Liver (tissue), 9 donors: Measurements from ENCODE around the gene FRMD5. TPM values are rescaled to one million over a fixed set of nuclear protein-coding genes. Genes with fewer than 3 reads are reported as not detected.

Experiments
- DNase-seq: peaks from one replicate; pipeline ENCODE4 v3.0.0-alpha.2; 2017; ENCODE audit warnings: low spot score
- H3K27ac ChIP-seq, 2 donors: one replicate each; pipeline ENCODE4 v1.7.0; 2013; ENCODE audit warnings: inconsistent platforms in 2 of 2, low read length in 2 of 2, control low read depth in 1 of 2, low read depth in 1 of 2, mild to moderate bottlenecking in 1 of 2
- H3K27me3 ChIP-seq, 4 donors: one replicate each; pipeline versions ENCODE4 v1.6.1 to v1.7.0; 2013; ENCODE audit warnings: low read length in 3 of 4, inconsistent platforms in 1 of 4, mild to moderate bottlenecking in 1 of 4, moderate library complexity in 1 of 4; ENCODE audit not compliant: control insufficient read depth in 4 of 4, insufficient read depth in 4 of 4
- H3K36me3 ChIP-seq, 4 donors: one replicate each; pipeline versions ENCODE4 v1.6.1 to v1.7.0; 2013; ENCODE audit warnings: low read length in 3 of 4, mild to moderate bottlenecking in 3 of 4, low read depth in 1 of 4, moderate library complexity in 1 of 4; ENCODE audit not compliant: control insufficient read depth in 4 of 4, insufficient read depth in 3 of 4
- H3K4me1 ChIP-seq, 4 donors: one replicate each; pipeline versions ENCODE4 v1.6.1 to v1.7.0; 2013; ENCODE audit warnings: low read length in 3 of 4, mild to moderate bottlenecking in 3 of 4, moderate library complexity in 1 of 4; ENCODE audit not compliant: control insufficient read depth in 4 of 4, insufficient read depth in 4 of 4
- H3K4me3 ChIP-seq, 3 donors: one replicate each; pipeline versions ENCODE4 v1.6.1 to v1.7.0; 2013; ENCODE audit warnings: low read length in 3 of 3, control low read depth in 1 of 3, low read depth in 1 of 3, mild to moderate bottlenecking in 1 of 3
- H3K9ac ChIP-seq, 2 donors: one replicate each; pipeline ENCODE4 v1.7.0; 2013; ENCODE audit warnings: low read length in 2 of 2, mild to moderate bottlenecking in 2 of 2, moderate library complexity in 2 of 2, control low read depth in 1 of 2, low read depth in 1 of 2
- H3K9me3 ChIP-seq, 4 donors: one replicate each; pipeline versions ENCODE4 v1.6.1 to v1.7.0; 2013; ENCODE audit warnings: low read length in 3 of 4; ENCODE audit not compliant: control insufficient read depth in 4 of 4
- EGR1 ChIP-seq, 2 donors: IDR thresholded peaks; 2 replicates each; pipeline ENCODE4 v1.6.1; 2016 to 2018; ENCODE audit warnings: antibody characterized with exemption in 2 of 2, low read depth in 2 of 2
- FOXA1 ChIP-seq: IDR thresholded peaks from 2 replicates; pipeline ENCODE4 v1.6.1; 2016; ENCODE audit warnings: antibody characterized with exemption
- FOXA2 ChIP-seq: IDR thresholded peaks from 2 replicates; pipeline ENCODE4 v1.6.1; 2016; ENCODE audit warnings: antibody characterized with exemption
- GABPA ChIP-seq, 2 donors: IDR thresholded peaks in 1 of 2; conservative IDR thresholded peaks in 1 of 2; 2 replicates each; pipeline ENCODE4 v1.6.1; 2016; ENCODE audit warnings: antibody characterized with exemption in 2 of 2, mild to moderate bottlenecking in 1 of 2, moderate library complexity in 1 of 2
- HNF4G ChIP-seq: IDR thresholded peaks from 2 replicates; pipeline ENCODE4 v1.6.1; 2016; ENCODE audit warnings: antibody characterized with exemption
- NR2F2 ChIP-seq: IDR thresholded peaks from 2 replicates; pipeline ENCODE4 v1.6.1; 2016; ENCODE audit warnings: antibody characterized with exemption
- RAD21 ChIP-seq, 2 donors: IDR thresholded peaks; 2 replicates each; pipeline ENCODE4 v1.6.1; 2016; ENCODE audit warnings: antibody characterized with exemption in 2 of 2, mild to moderate bottlenecking in 2 of 2
- RXRA ChIP-seq, 2 donors: IDR thresholded peaks; 2 replicates each; pipeline ENCODE4 v1.6.1; 2017 to 2018; ENCODE audit warnings: antibody characterized with exemption in 2 of 2, mild to moderate bottlenecking in 1 of 2
- SP1 ChIP-seq: IDR thresholded peaks from 2 replicates; pipeline ENCODE4 v1.6.1; 2018; ENCODE audit warnings: antibody characterized with exemption, mild to moderate bottlenecking
- YY1 ChIP-seq: IDR thresholded peaks from 2 replicates; pipeline ENCODE4 v1.6.1; 2016; ENCODE audit warnings: antibody characterized with exemption, mild to moderate bottlenecking
- WGBS: extraction: QIAGEN DNeasy Blood & Tissue Kit; methylation state at CpG from one replicate; pipeline ENCODE4 v1.1.7; 2013; 5-methylcytosine and 5-hydroxymethylcytosine counted together
- polyA plus RNA-seq, 2 donors: library from polyadenylated mRNA; stranded (reverse) in 1 of 2; unstranded in 1 of 2; fragments of 200-250 nt in 1 of 2; fragments of >200 nt in 1 of 2; fragmentation: Nextera tagmentation in 1 of 2; extraction: Ambion mirVana in 1 of 2; gene quantifications; one replicate each; pipeline versions ENCODE4 v1.2.1 to v1.2.3, GENCODE V29; 2013 to 2015
- total RNA-seq, 2 donors: library from RNA; depleted of rRNA; stranded (reverse); fragments of >200 nt; gene quantifications; one replicate each; pipeline ENCODE4 v1.2.3, GENCODE V29; 2014
- TF ChIP-seq, protein P1 (sequence below): IDR thresholded peaks from 2 replicates; pipeline ENCODE4 v1.6.1; 2016; ENCODE audit warnings: antibody characterized with exemption
- TF ChIP-seq, protein P2 (sequence below): IDR thresholded peaks from 2 replicates; pipeline ENCODE4 v1.6.1; 2016; ENCODE audit warnings: antibody characterized with exemption
- TF ChIP-seq, protein P3 (sequence below): IDR thresholded peaks from 2 replicates; pipeline ENCODE4 v1.6.1; 2016; ENCODE audit warnings: antibody characterized with exemption, mild to moderate bottlenecking
- TF ChIP-seq, protein P4 (sequence below): fragments of 150-350 bp; IDR thresholded peaks from 2 replicates; pipeline ENCODE4 v1.5.1; 2017; ENCODE audit warnings: improper control_type of control experiment, low read depth, low read length; ENCODE audit not compliant: missing input control
- TF ChIP-seq, protein P5 (sequence below): IDR thresholded peaks from 2 replicates; pipeline ENCODE4 v1.6.1; 2016; ENCODE audit warnings: antibody characterized with exemption
- donor health status: healthy.
- donor health status: healthy.
- donor health status: healthy.
- donor health status: healthy.
- donor health status: healthy.

Gene FRMD5
- total and polyA plus RNA-seq, 4 donors: 0.01 to 0.25 TPM; not detected in 2

DNA sequence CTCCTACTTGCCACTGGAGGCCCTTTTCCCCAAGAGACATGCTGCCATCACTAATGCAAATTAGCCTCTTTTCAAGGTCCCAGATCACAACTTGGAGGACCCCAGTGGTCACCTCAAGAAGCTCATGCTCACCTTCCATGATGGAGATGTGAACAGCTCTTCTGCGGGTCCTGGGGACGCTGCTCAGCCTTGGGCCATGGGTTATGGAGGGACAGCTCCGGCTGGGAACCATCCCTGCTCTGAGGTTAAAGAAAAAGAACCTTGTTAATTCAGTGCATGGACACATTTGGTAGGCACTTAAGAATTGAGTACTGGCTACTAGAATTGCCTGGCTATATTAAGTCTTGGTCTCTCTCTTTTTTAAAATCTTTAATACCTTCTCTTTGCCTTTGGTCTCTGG, 311.5 kb downstream of the FRMD5 start:
- TF ChIP-seq RAD21 (IDR thresholded peaks at IDR 0.05) (no peak), GABPA (IDR thresholded peaks at IDR 0.05 in 1 of 2, conservative IDR thresholded peaks at IDR 0.05 in 1 of 2) (no peak), EGR1 (IDR thresholded peaks at IDR 0.05; ENCODE audit: low read depth in 2 of 2) (no peak), FOXA2 (no peak), YY1 (no peak), HNF4G (no peak), NR2F2 (no peak), SP1 (no peak), FOXA1 (no peak), RXRA (IDR thresholded peaks at IDR 0.05) (no peak)
- TF ChIP-seq, protein P1, sequence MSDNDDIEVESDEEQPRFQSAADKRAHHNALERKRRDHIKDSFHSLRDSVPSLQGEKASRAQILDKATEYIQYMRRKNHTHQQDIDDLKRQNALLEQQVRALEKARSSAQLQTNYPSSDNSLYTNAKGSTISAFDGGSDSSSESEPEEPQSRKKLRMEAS: no peak
- TF ChIP-seq, protein P2, sequence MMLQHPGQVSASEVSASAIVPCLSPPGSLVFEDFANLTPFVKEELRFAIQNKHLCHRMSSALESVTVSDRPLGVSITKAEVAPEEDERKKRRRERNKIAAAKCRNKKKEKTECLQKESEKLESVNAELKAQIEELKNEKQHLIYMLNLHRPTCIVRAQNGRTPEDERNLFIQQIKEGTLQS: no peak
- TF ChIP-seq, protein P3, sequence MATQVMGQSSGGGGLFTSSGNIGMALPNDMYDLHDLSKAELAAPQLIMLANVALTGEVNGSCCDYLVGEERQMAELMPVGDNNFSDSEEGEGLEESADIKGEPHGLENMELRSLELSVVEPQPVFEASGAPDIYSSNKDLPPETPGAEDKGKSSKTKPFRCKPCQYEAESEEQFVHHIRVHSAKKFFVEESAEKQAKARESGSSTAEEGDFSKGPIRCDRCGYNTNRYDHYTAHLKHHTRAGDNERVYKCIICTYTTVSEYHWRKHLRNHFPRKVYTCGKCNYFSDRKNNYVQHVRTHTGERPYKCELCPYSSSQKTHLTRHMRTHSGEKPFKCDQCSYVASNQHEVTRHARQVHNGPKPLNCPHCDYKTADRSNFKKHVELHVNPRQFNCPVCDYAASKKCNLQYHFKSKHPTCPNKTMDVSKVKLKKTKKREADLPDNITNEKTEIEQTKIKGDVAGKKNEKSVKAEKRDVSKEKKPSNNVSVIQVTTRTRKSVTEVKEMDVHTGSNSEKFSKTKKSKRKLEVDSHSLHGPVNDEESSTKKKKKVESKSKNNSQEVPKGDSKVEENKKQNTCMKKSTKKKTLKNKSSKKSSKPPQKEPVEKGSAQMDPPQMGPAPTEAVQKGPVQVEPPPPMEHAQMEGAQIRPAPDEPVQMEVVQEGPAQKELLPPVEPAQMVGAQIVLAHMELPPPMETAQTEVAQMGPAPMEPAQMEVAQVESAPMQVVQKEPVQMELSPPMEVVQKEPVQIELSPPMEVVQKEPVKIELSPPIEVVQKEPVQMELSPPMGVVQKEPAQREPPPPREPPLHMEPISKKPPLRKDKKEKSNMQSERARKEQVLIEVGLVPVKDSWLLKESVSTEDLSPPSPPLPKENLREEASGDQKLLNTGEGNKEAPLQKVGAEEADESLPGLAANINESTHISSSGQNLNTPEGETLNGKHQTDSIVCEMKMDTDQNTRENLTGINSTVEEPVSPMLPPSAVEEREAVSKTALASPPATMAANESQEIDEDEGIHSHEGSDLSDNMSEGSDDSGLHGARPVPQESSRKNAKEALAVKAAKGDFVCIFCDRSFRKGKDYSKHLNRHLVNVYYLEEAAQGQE: no peak
- TF ChIP-seq, protein P4, sequence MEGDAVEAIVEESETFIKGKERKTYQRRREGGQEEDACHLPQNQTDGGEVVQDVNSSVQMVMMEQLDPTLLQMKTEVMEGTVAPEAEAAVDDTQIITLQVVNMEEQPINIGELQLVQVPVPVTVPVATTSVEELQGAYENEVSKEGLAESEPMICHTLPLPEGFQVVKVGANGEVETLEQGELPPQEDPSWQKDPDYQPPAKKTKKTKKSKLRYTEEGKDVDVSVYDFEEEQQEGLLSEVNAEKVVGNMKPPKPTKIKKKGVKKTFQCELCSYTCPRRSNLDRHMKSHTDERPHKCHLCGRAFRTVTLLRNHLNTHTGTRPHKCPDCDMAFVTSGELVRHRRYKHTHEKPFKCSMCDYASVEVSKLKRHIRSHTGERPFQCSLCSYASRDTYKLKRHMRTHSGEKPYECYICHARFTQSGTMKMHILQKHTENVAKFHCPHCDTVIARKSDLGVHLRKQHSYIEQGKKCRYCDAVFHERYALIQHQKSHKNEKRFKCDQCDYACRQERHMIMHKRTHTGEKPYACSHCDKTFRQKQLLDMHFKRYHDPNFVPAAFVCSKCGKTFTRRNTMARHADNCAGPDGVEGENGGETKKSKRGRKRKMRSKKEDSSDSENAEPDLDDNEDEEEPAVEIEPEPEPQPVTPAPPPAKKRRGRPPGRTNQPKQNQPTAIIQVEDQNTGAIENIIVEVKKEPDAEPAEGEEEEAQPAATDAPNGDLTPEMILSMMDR: no peak
- H3K4me1 ChIP-seq: no peaks in the 10 kb centered on the region
- DNase-seq: no peak
- no peaks in the 10 kb centered on the region for H3K27me3 ChIP-seq
- H3K9me3 ChIP-seq: no peaks in the 10 kb centered on the region
- no peaks in the 10 kb centered on the region for H3K36me3 ChIP-seq
- 97% methylated on average over 3 of the region's 3 CpGs for WGBS
- no peak overlapping the region for H3K4me3 ChIP-seq
- H3K9ac ChIP-seq: no peak overlapping the region
- no peak overlapping the region for H3K27ac ChIP-seq

DNA sequence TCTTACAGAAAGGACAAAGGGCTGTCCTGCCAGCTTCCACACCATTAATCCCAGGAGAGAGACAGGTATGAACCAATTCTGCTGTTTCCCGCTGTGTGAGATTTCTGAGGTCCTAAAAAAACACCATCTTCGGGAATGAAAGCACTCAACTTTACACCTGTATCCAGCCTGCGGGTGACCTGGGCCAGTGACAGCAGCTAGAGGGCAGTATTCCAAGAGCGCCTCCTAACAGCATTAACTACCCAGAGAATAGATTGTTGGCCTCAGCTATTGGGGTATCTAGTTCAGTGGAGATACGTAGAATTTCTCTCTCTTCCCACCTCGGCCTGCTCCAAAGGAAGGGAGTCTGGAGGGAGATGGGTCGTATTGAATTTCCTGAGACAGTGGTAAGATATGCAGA, 313.1 kb downstream of the FRMD5 start:
- DNase-seq: no peak
- Histone ChIP-seq H3K9ac (no peak overlapping the region), H3K36me3 (no peaks in the 10 kb centered on the region), H3K4me1 (no peaks in the 10 kb centered on the region), H3K9me3 (no peaks in the 10 kb centered on the region), H3K27me3 (no peaks in the 10 kb centered on the region), H3K27ac (no peak overlapping the region), H3K4me3 (no peak overlapping the region)
- TF ChIP-seq NR2F2: no peak
- TF ChIP-seq RAD21 (IDR thresholded peaks at IDR 0.05): no peak
- no peak for TF ChIP-seq SP1
- TF ChIP-seq, protein P5, sequence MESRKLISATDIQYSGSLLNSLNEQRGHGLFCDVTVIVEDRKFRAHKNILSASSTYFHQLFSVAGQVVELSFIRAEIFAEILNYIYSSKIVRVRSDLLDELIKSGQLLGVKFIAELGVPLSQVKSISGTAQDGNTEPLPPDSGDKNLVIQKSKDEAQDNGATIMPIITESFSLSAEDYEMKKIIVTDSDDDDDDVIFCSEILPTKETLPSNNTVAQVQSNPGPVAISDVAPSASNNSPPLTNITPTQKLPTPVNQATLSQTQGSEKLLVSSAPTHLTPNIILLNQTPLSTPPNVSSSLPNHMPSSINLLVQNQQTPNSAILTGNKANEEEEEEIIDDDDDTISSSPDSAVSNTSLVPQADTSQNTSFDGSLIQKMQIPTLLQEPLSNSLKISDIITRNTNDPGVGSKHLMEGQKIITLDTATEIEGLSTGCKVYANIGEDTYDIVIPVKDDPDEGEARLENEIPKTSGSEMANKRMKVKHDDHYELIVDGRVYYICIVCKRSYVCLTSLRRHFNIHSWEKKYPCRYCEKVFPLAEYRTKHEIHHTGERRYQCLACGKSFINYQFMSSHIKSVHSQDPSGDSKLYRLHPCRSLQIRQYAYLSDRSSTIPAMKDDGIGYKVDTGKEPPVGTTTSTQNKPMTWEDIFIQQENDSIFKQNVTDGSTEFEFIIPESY: no peak
- TF ChIP-seq GABPA (IDR thresholded peaks at IDR 0.05 in 1 of 2, conservative IDR thresholded peaks at IDR 0.05 in 1 of 2): no peak
- 89% methylated on average over 7 of the region's 7 CpGs for WGBS
